Measurements from ENCODE around the gene DHRS1.

Gene DHRS1

DNA sequence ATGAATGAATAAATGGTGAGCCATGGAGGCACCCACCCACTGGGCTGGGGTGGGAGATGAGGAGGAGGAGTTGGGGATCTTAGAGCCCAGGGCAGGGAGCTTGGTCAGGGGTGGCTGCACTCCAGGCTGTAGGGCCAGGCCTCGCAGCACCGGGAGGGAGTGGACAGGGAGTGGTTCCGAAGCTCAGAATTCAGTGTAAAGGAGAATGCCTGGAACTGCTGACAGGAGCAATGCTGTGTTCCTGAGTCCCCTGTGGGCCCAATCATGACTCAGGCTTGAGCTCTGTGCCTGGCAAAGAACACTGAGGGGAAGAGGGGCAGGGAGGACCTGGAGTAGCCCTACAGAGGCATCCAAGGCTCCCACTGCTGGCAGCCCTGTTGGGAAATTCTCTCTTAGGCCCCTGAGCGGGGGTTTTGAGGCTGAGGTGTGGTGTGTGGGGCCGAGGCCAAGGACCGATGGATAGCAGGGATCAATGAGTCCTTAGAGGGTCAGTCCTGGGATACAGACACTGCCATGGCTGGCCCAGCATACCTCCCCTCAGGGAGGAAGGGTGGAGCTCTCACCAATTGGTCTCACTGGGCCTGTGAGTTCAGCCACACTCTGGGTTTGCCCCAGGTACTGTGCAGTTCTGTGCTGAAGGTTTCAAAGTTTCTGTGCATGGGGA is 18.7 kb downstream of the DHRS1 start:
- no peak for DNase-seq

DNA sequence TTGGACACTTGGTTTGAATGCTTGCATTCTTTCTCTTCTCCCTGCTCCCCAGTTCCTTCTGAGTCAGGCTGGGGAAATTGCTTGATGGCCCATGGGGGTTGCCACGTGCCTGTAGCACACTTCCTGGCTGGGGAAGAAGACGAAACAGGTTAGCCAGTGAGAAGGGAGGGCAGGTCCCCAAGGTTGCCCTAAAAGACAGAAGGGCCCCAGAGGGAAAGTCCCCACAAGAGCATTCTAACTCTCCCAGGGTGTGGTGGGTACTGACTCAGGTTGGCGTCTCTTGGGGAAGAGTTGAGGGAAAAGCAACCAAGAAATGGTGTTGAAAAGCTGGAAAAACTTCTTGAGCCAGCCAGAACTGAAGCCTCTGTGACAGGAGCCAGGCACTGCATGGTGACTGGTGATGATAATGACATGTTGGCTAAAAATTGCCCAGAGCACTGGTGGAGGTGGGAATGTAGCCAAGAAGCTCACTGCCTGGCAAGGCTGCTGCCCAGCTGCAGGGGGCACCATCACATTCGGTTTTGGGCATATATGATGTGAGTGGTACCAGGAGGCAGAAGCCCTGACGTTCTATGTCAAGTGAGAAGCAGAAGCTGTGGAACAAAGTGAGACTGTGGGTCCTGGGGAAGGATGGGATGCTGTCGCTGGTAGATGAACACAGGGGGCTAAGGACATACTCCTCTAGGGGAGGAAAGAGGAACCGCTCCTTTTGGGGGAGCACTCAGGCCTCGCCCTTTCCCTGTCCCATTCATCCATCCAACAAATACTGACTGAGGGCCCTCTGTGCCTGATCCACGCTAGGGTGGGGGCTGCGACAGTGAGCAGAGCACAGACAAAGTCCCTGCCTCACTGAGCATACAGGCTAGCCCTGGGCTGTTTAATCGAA is 20.0 kb downstream of the DHRS1 start:
- DNase-seq, result peak in 1 of 2 experiments; percentile 36

DNA sequence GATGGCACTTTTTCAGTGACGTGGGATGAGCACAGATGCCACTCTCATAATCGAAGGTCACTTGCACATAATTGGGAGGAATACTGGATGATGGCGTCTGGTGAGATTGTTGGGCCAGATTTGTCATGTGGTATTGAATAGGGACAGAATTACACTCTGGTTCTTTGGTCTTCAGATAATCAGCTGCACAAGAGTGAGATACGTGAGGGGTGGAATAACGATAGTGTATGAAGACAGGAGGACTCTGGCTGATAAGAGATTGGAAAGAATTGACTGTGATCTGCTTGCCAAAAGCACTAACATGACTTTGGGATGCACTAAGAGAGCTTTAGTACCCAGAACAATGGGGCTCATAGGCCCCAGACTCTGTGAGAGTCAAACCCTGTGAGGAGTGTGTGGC is 21.2 kb downstream of the DHRS1 start:
- no peak for DNase-seq

DNA sequence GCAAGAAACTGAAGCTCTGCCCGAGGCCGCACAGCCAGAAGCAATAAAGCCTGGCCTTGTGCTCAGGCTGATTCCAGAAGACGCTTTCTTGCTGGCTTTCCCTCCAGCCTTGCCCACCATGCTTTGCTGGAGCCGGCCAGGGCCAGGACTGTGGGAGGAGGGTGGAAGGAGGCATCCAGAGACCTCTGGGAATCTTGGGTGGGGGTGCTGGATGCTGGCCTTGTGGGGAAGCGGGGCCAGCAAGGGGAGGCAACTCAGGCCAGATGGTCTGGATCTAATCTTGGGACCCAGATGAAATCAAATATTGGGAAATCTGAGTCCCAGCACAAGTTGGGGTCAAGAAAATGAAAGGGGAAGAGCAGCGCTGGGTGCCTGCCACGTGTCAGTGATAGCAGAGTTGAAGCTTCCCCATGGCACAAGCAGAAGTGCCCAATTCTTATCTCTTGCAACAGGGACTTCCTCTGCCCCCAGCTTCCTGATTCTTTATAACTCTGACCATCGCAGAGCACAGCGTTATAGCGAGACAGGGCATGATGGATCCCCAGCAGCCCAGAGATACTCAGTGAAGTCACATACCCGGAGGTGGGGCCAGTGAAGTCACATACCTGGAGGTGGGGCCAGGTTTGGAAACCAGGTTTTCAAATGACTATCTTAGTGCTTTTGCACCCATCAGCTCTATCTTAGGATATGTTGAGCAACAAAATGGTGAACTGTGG is 21.8 kb downstream of the DHRS1 start:
- no peak for DNase-seq

DNA sequence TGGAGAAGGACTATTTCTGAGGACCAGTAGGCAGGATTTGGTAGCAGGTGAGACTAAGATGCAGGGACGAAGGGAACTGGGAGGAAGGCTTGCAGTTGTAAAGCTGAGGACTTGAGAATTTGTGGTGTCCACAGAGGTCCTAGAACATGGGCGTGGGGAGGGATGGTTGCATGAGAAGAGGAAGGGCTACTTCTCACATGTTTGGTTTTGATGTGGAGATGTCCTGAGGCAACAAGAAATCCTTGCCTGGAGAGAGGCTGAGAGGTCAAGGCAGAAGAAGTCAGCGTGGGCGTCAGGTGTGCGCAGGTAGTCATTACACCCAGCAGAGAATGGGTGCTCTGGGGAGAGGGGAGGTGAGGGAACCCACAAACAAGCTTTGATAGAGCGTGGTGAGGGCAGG is 22.5 kb downstream of the DHRS1 start:
- DNase-seq, result no peak

DNA sequence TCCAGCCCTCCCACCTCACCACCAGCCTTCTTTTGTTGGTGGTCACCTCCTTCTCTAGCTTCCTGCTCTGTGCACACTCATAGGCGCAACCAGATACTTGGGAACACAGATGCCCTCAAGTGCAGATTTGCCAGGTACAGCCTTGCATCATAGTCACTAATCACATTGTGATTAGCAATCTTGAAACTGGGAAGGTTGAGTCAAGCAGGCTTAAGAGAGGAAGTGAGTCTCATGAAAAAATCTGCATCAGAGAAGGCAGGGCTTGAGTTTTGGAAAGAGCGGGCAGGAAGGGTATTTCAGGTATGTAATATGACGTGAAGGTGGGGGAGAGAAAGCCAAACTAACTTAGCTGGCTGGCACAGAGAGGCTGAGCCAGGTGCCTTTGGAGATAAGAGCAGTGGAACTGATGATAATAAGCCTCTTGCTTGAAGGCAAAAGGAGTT is 25.5 kb downstream of the DHRS1 start:
- no peak for DNase-seq

DNA sequence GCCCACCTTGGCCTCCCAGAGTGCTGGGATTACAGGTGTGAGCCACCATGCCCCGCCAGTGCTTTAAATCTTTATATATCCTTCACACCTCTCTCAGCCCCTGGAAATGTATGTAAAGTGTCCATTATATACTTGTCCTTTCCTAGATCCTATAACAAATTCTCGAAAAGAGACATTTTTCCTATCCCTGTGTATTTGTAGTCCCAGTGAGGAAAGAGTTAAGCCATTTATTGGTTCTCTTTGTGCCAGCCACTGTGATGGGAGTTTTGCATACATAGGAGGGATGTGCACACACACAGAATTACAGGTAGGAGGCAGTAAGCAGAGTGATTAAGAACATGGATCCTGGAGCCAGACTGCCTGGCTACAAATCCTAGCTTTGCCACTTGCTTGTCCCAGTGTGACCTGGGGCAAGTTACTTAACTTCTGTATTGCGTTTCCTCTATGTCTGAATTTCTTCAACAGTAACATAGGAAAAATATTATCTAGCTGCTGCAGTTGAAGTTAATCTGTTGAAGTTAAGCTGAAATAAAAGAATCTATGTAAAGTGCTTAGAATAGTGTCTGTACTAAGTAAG is 26.1 kb downstream of the DHRS1 start:
- peak; percentile 65 to 79 for DNase-seq

DNA sequence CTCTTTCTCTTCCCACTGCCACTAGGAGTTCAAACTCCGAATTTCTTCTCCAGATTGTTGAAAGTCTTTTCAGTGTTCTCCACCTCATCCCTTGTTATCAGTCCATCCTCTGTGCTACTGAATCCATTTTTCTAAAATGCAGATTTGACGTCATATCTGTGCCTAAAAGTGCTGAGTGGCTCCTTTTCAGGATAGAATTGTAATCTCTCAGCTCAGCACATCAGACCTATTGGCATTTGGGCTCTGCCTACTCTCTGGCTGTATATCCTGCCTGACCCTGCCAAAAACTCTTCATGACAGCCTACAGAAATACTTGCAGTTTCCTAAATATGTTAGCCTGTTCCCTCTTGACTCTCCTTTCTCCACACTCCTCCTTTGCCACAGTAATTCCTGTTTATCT is 27.1 kb downstream of the DHRS1 start:
- DNase-seq, result no peak

DNA sequence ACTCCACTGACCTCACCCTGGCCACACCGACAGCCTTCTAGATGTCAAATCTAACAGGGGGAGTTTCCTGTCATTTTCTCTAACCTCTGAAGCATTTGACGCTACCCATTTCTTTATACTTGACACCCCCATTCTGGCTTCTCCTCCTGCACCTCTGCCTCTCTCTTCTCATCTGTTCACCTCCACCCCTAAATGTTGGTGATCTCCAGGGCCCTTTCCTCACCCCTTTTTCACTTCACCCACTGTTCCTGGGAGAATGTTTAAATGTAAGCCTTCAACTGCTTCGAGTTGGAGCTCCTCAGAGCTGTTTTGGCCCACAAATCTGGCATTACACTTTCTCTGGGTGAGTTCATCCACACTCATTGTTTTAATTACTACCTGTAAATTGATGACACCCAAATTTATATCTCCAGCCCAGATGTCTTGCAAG is 27.7 kb downstream of the DHRS1 start:
- DNase-seq, result no peak

DNA sequence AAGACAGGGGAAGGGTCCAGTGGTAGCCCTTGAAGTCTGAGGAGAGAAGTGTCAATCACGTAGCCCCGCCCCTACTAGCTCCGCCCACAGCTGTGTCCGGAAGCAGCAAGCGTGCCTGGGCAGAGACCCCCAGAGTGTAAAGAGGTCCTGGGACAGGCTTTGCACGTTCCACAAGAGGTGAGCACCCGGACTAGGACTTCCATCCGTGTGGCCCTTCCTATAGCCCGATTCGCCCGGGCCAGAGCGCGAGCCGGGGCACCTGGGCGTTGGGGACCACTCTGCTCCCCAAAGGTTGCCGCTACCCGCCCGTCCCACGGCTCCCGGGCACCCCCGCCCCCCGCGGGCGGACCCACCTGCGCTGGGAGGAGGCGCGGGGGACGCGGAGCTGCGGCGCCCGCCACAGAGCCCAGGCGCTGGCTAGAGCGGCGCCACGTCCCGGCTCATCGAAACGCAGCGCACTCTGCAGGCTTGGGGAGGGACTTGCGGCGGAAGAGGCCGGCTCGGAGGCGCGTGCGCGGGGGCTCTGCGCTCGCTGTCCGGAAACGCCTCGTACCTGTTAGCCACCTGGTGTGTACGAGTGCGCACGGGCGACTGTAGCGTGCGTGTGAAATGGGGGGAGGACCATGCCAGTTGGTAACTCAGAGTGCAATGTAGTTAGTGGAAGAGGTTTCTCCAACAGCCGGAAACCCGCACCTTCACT is 28.3 kb downstream of the DHRS1 start, which contains the start of gene RABGGTA:
Gene RABGGTA (minus strand): TSS at position 464 of the 700 bp plus-strand sequence. CDS start 482 bp downstream, outside the sequence.
- peak; percentile 86 to 95 for DNase-seq

DNA sequence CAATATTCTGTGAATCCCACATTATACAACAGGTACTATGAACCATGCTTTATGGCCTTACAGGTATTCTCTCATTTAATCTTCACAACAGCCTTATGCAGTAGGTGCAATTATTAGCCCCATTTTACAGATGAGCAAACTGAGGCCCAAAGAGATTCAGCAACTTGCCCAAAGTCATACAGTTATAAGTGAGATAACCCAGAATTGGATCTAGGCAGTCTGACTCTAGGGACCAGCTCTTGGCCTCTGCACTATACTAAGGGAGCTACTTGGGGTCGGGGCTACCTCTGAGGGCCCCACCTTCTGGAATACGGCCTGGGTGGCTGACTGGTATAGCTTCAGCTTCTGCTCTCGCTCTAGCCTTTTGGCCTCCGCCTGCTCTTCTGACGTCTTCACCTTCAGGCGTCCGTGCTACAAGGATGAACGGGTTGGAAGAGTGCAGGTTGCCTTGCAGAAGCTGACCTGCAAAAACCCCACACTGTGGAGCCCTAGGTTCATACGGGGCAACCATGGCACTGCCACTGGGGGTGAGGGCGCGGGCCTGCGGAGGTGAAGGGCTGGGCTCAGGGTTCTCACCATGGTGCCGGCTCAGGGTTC is 28.9 kb downstream of the DHRS1 start:
- DNase-seq, result no peak

DNA sequence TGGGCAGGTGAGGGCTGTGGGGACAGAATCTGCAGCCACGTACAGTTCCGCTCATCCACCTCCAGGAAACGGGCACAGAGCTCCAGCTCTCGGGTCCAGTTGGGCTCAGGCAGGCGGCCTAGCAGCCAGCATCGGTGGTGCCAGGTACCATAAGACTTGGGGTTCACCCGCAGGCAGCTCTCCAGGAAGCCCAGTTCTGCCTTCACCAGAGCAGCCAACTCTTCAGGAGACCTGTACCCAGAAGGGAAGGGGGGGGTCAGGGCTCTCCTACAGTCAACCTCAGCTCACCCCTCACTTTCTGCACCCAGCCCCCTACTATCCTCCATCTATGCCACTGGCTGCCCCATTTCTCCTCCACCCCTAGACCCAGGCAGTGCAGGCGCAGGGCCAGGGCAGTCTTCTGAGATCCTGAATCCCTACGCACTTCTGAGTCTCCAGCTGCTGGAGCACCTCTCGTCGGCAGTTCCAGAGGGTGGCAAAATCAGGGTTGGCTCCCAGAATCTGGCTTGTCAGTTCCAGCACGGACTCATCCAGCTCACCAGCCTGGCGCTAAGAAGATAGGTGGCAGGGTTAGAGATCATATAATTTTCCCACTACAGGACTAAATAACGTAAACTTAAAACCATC is 29.6 kb downstream of the DHRS1 start:
- no peak for DNase-seq

DNA sequence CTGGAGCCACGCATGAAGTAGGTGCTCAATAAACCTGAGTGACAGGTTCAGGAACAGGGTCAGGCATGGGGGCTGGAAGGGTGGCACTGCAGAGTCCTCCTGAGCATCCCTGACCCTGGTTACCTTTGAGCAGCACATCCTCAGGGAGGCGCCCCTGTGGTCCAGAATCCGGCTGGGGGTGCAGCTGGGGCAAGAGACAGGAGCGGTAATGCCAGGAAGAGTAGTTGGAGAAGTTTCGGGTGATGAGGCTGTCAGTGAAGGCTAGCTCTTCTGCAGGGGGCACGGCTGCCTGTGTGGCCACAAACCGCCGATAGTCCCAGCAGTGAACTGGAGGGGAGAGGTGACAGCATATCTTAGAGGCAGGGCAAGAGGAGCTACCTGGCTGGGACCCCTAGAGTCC is 30.2 kb downstream of the DHRS1 start:
- DNase-seq, result no peak

DNA sequence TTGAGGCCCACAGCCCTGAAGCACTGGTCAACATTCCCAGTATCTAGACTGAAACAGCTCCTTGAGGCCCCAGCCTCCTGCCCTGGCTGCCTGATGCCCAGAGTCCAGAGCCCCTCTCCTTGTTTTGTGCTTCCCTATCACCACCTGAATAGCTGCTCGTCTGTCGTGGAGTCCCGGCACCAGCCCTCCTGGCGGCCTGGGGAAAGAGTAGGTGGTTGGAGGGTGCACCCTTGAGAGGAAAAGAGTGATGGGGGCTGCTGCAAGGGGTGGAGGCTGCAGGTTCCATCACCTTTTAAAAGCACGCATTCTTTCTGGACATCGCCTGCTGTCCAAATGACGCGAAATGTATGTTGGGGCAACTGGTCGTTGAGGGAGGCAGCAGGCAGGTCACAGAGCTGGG is 31.4 kb downstream of the DHRS1 start:
- DNase-seq, result no peak

DNA sequence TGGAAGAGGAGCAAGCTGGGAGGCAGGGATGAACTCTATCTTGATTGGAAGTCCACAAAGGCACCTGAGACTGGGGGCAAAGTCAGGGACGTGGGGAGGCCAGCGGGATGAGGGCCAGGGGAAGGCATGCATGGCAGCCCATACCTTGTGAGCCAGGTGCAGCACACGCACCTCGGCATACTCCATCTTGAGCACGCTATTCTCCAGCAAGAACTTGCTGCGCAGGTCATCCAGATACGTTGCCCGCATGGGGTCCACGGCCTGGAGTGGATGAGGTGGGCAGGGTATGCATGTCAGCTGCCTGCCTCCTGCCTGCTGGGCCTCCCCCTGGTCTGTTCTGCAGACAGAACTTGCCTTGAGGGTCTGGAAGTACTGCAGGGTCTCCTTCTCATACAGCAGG is 32.1 kb downstream of the DHRS1 start:
- no peak for DNase-seq

DNA sequence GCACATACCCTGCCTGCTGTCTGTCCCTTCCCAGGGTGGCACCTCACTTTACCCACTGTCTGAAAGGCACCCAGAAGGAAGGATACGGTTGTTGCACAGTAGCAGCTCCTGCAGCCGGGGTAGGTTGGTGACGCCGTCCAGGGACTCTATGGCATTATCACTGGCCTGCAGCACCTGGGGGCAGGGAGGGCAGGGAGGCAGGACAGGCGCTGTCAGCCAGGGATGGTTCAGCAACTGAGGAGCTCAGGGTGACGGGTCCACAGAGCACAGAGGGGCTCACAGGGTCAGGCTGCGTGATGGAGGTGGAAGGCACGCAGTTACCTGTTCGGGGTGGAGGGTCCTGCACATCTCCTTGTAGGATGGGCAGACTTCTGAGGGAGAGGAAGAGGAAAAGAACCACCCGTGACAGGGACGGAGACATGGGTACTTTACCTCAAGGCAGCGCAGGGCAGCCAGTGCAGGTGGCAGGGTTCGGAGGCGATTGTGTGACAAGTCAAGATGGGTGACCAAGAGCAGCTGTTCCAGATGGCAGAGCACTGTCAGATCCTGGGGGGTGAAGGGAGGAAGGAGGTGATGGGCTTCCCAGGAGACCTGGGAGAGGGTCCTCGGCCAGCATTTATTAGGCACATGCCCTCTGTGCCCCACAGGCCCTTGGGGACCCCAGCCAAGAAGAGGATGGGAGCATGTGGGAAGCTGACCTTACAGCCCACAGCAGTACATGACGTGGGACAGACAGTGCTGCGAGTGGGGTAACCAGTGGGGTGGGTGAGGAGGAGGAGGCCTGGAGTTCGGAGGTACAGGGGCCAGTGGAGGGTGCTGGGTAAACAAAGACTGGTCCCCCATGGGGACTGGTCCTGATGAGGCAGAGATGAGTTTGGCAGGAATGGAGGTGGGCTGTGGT is 33.0 kb downstream of the DHRS1 start:
- no peak for DNase-seq

DNA sequence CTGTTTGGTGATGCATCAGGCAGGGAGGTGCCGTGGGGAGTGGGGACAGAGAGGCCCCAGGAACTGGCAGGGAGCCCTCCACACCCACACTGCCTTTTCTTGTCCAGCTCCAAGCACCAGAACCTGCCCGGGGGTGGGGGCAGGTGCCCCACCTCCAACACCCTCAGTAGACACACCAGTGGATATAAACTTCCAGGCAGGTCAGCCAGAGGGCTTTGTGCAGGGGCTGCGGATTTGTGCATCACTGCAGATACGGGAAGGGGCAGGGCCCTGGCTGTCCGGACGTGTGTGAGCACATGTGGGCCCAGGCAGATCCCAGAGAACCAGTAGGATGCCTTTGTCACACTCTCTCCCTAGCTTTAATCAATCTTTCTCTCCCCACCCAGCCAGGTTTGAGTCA is 35.3 kb downstream of the DHRS1 start:
- DNase-seq, result no peak

DNA sequence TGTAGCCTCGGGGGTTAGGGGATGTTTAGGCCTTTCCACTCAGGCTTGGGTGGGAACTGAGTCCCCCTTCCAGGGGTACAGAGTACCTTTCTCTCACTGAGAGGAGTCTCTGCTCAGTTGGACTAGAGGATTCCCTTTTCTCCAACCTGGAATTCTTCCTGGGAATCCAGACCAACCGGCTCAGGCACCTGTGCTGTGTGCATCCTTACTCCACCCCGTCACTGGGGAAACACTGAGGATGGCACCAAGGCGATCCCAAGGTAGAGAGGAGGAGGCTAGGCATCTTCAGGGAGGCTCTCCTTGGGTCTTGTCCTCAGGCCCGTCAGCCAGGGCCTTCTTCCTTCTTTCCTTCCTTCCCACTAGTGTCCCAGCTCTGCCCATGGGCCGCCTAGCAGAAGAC is 35.7 kb downstream of the DHRS1 start:
- DNase-seq, result no peak

DNA sequence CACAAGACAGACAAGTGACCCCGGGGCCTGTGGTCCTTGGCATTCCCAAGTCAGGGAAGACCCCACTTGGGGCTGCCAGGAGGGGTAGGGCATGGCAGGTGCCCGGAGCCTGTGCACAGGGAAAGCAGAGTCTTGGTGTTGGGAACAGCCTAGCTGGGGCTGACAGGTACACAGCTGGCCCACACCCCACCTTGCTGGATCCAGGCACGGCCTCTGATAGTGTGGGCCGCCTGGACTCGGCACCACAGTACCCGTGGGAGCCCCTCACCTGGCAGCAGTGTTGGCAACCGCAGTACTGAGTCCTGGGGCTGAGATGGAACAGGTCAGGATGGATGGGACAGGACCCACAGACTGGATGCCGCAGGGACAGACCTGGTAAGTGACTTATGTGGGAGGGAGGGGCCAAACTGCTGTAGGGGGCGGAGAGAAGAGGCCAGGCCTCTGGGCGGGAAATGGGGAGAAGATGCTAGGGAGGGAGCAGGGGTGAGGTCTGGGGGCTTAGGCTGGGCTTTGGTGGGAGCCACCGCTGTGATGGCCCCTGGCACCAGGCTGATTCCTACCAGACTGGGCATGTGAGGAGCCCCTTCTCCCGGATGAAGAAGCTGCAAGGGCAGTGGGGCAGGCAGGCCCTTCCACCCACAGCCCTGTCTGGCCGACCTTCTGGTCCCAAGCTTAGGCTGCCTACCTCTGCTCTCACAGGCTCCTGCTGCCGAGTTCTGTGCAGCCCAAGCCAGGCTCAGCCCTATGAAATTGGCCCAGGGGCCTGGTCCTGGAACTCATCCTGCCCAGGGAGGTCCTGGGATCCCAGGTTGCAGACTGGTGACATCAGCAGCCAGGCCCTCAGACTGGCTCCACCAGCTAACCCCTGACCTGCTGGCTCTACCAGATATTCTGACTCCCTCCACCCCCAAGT is 36.5 kb downstream of the DHRS1 start, which contains the start of gene TGM1:
Gene TGM1 (minus strand): TSS at position 357 of the 913 bp plus-strand sequence. CDS start 825 bp downstream, outside the sequence.
- DNase-seq, result no peak

Data from NCI-H526 (cell line).